ENCODE results near the gene CCDC93.

Gene CCDC93

GRCh38 chr2:117956036-117956796 is 57.7 kb downstream of the CCDC93 start:
- peak; percentile 48 for TF ChIP-seq CTCF (conservative IDR thresholded peaks at IDR 0.05)
- H3K27ac ChIP-seq, result no peak overlapping the region

- TF ChIP-seq CTCF (conservative IDR thresholded peaks at IDR 0.05), result no peak
- no peak overlapping the region for H3K27ac ChIP-seq
Observed at GRCh38 chr2:117953231-117953630, 60.6 kb downstream of the CCDC93 start.

GRCh38 chr2:117952701-117953100 is 61.2 kb downstream of the CCDC93 start:
- no peak for TF ChIP-seq CTCF (conservative IDR thresholded peaks at IDR 0.05)
- no peak overlapping the region for H3K27ac ChIP-seq

- no peak for TF ChIP-seq CTCF (conservative IDR thresholded peaks at IDR 0.05)
- H3K27ac ChIP-seq, result no peak overlapping the region
Observed at GRCh38 chr2:117952228-117952627, 61.6 kb downstream of the CCDC93 start.

GRCh38 chr2:117949806-117950205 is 64.1 kb downstream of the CCDC93 start:
- TF ChIP-seq CTCF (conservative IDR thresholded peaks at IDR 0.05), result no peak
- H3K27ac ChIP-seq, result no peak overlapping the region

GRCh38 chr2:117948615-117949014 is 65.3 kb downstream of the CCDC93 start:
- TF ChIP-seq CTCF (conservative IDR thresholded peaks at IDR 0.05), result no peak
- H3K27ac ChIP-seq, result no peak overlapping the region

GRCh38 chr2:117945296-117945695 is 68.6 kb downstream of the CCDC93 start:
- no peak overlapping the region for H3K27ac ChIP-seq
- TF ChIP-seq CTCF (conservative IDR thresholded peaks at IDR 0.05), result no peak

Measured in VCaP (cell line).